Small intestine (tissue), 7 donors: ENCODE results near the gene F12. TPM values are rescaled to one million over a fixed set of nuclear protein-coding genes. Genes with fewer than 3 reads are reported as not detected.

ENCODE experiments used
- DNase-seq, 2 donors: peaks; one replicate each; pipeline versions ENCODE4 v3.0.0 to v3.0.0-alpha.2; 2013
- FAIRE-seq: peaks from 2 replicates; lab custom pipeline; 2012; peaks lifted over from hg19 to GRCh38; lab: Jason Lieb, UNC
- H3K27ac ChIP-seq, 3 donors: one replicate each; pipeline ENCODE4 v1.5.1; 2013; ENCODE audit warnings: low read length in 2 of 3, mild to moderate bottlenecking in 2 of 3, control low read depth in 1 of 3, inconsistent platforms in 1 of 3, low read depth in 1 of 3, moderate library complexity in 1 of 3
- H3K27me3 ChIP-seq, 3 donors: one replicate each; pipeline ENCODE4 v1.6.1; 2013; ENCODE audit warnings: low read length in 3 of 3, inconsistent platforms in 1 of 3; ENCODE audit not compliant: control insufficient read depth in 3 of 3, insufficient read depth in 3 of 3
- H3K36me3 ChIP-seq, 3 donors: one replicate each; pipeline ENCODE4 v1.6.1; 2013; ENCODE audit warnings: low read length in 3 of 3, inconsistent platforms in 1 of 3, low read depth in 1 of 3, mild to moderate bottlenecking in 1 of 3, moderate library complexity in 1 of 3; ENCODE audit not compliant: control insufficient read depth in 3 of 3, insufficient read depth in 2 of 3
- H3K4me1 ChIP-seq, 3 donors: one replicate each; pipeline ENCODE4 v1.6.1; 2013; ENCODE audit warnings: low read length in 2 of 3, inconsistent platforms in 1 of 3, low read depth in 1 of 3, mild to moderate bottlenecking in 1 of 3, moderate library complexity in 1 of 3; ENCODE audit not compliant: control insufficient read depth in 3 of 3, insufficient read depth in 2 of 3
- H3K4me3 ChIP-seq, 3 donors: one replicate each; pipeline ENCODE4 v1.5.1; 2013; ENCODE audit warnings: low read length in 3 of 3, control low read depth in 1 of 3, inconsistent platforms in 1 of 3, low read depth in 1 of 3, mild to moderate bottlenecking in 1 of 3, moderate library complexity in 1 of 3
- H3K9me3 ChIP-seq, 2 donors: one replicate each; pipeline ENCODE4 v1.6.1; 2013; ENCODE audit warnings: low read depth in 1 of 2, low read length in 1 of 2; ENCODE audit not compliant: control insufficient read depth in 2 of 2, insufficient read depth in 1 of 2
- WGBS, 3 donors: extraction: QIAGEN DNeasy Blood & Tissue Kit; methylation state at CpG; one replicate each; pipeline ENCODE4 v1.1.7; 2013; 5-methylcytosine and 5-hydroxymethylcytosine counted together
- polyA plus RNA-seq, 4 donors: library from polyadenylated mRNA; stranded (reverse) in 3 of 4; unstranded in 1 of 4; fragments of 200-250 nt in 3 of 4; fragments of 120-200 nt in 1 of 4; gene quantifications; one replicate each; pipeline versions ENCODE4 v1.2.1 to v1.2.3, GENCODE V29; 2013
- donor health status: healthy with polysubstance abuse.
- donor health status: control.
- donor health status: control.
- donor health status: Bipolar disorder and iron deficiency.
- donor health status: healthy.

Gene F12
- polyA plus RNA-seq, 4 donors: 0.28 to 22.4 (median 18.6) TPM

DNA sequence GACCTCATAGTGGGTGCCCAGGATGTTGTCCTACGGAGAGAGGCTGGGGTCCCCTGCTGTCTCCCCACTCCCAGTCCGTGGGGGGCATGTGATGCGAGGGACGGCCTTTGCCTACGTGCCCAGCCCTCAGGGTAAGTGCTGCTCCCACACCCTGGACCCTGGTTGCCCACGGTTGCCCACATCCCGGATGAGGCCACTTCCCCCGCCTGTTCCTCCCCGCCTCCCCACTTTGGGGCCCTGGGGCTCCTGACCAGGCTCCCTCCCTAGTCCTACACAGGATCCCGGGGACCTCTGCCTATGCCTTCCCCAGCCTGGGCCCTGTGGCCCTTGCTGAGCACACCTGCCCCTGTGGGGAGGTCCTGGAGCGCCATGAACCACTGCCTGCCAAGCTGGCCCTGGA, 23.6 kb downstream of the F12 start:
- DNase-seq: no peak
- no peak for FAIRE-seq
- Histone ChIP-seq H3K9me3 (no peaks in the 10 kb centered on the region), H3K36me3 (no peaks in the 10 kb centered on the region), H3K4me1 (no peaks in the 10 kb centered on the region), H3K27ac (no peak overlapping the region), H3K4me3 (no peak overlapping the region), H3K27me3 (peaks cover 0 to 4% (median 0%) of the 10 kb centered on the region in 3 donors)
- 70 to 72% (median 70%) methylated on average over 5 to 11 of the region's 11 CpGs for WGBS, 3 donors

GRCh38 chr5:177384134-177384533, 25.2 kb downstream of the F12 start, which contains the start of gene SLC34A1:
Gene SLC34A1, plus strand, starts transcription at chr5:177384434. Its CDS starts 1,308 bp downstream, at chr5:177385742.
- DNase-seq (no peak), FAIRE-seq (no peak)
- Histone ChIP-seq H3K36me3 (no peaks in the 10 kb centered on the region), H3K27ac (no peak within 1 kb of the TSS), H3K4me1 (no peaks in the 10 kb centered on the region), H3K9me3 (no peaks in the 10 kb centered on the region), H3K4me3 (no peak within 1 kb of the TSS), H3K27me3 (peaks cover 0 to 4% (median 0%) of the 10 kb centered on the region in 3 donors)
- 52 to 60% (median 56%) methylated on average over 4 of the region's 4 CpGs for WGBS, 3 donors

DNA sequence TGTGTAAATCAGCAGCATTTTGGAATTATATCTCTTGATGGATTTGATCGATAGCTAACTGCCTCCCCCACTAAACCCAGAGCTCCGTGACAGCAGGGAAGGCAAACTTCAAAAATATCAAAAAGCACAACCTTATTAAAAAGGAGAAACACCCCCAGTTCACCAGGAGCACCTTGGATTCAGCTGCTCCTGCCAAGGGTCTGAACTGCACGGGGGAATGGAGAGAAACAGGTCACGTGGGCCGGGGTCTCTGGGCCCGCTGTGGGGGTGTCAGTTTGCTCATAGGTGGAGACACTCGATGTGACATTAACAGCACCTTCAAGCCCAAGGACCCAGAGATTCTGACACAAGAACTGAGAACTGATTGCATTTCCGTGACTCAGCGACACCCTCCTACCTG, 26.2 kb downstream of the F12 start:
- Histone ChIP-seq H3K4me1 (peaks cover 0 to 7% (median 0%) of the 10 kb centered on the region in 3 donors), H3K9me3 (no peaks in the 10 kb centered on the region), H3K27me3 (peaks cover 0 to 4% (median 0%) of the 10 kb centered on the region in 3 donors), H3K27ac (no peak overlapping the region), H3K36me3 (no peaks in the 10 kb centered on the region), H3K4me3 (no peak overlapping the region)
- 88 to 90% (median 88%) methylated on average over 9 of the region's 9 CpGs for WGBS, 3 donors
- FAIRE-seq (no peak), DNase-seq (no peak)

GRCh38 chr5:177382423-177383029, 26.8 kb downstream of the F12 start:
- Histone ChIP-seq H3K27ac (no peak overlapping the region), H3K36me3 (no peaks in the 10 kb centered on the region), H3K27me3 (peaks cover 0 to 4% (median 0%) of the 10 kb centered on the region in 3 donors), H3K9me3 (no peaks in the 10 kb centered on the region), H3K4me3 (no peak overlapping the region), H3K4me1 (peaks cover 0 to 7% (median 0%) of the 10 kb centered on the region in 3 donors)
- FAIRE-seq (no peak), DNase-seq (no peak)
- 25 to 42% (median 33%) methylated on average over 11 of the region's 11 CpGs for WGBS, 3 donors

- FAIRE-seq (no peak), DNase-seq (no peak)
- peaks cover 0 to 7% (median 0%) of the 10 kb centered on the region in 3 donors for H3K4me1 ChIP-seq
- H3K27me3 ChIP-seq: peaks cover 0 to 4% (median 0%) of the 10 kb centered on the region in 3 donors
- 88 to 92% (median 91%) methylated on average over 6 of the region's 6 CpGs for WGBS, 3 donors
- H3K36me3 ChIP-seq: no peaks in the 10 kb centered on the region
- no peak overlapping the region for H3K4me3 ChIP-seq
- no peak overlapping the region for H3K27ac ChIP-seq
- no peaks in the 10 kb centered on the region for H3K9me3 ChIP-seq
Observed at GRCh38 chr5:177380805-177381126, 28.6 kb downstream of the F12 start.

DNA sequence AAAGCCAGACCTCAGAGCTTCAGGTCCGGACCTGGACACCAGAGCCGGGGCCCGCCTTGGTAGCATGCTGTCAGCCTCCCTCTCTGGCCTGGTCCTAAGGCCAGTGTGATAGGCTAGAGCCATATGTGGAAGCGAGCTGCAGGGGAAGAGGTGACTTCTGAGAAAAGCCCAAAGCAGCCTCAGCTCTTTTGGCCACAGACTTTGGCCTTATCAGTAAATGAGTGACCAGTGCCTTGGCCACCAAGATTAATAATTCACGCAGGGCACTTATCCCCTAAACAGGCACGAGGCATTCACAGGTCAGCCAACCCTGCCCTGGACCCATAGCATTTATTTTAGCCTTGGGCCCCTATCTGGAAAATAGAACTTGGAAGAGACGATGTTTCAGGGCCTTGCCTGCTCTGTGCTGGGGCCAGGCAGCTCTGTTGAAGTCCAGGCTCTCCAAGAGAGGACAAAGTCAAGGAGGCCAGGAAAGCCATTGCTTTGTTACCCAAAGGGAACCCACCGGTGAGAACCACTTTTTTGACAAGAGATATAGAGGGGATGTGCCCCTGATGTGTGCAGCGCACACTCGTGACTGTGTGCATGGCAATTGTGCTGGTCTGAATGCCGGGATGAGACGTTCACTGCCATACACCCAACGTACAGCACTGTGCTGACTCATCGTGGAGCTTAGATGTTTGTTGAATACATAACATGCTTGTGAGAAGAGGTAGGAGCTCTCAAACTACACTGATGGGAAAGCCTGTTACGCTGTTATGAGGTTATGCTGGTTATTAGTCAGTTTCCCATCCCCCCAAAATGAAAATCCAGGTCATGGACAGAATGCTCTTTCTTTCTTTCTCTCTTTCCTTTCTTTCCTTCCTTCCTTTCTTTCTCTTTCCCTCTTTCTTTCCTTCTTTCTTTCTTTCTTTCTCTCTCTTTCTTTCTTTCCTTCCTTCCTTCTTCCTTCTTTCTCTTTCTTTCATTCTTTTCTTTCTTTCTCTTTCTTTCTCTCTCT, 30.2 kb downstream of the F12 start:
- FAIRE-seq: no peak
- WGBS, 3 donors: 71 to 77% (median 75%) methylated on average over 15 of the region's 15 CpGs
- H3K36me3 ChIP-seq: no peaks in the 10 kb centered on the region
- H3K9me3 ChIP-seq: no peaks in the 10 kb centered on the region
- H3K4me1 ChIP-seq: peaks cover 0 to 7% (median 0%) of the 10 kb centered on the region in 3 donors
- DNase-seq: peak in 1 of 2 donors; percentile 51
- H3K4me3 ChIP-seq: no peak overlapping the region
- H3K27me3 ChIP-seq: peaks cover 0 to 4% (median 0%) of the 10 kb centered on the region in 3 donors
- peak overlapping the region in 1 of 3 donors; percentile 17 for H3K27ac ChIP-seq

- Histone ChIP-seq H3K9me3 (no peaks in the 10 kb centered on the region), H3K4me3 (no peak overlapping the region), H3K4me1 (peaks cover 0 to 7% (median 0%) of the 10 kb centered on the region in 3 donors), H3K27ac (peak overlapping the region in 1 of 3 donors; percentile 17), H3K36me3 (peaks cover 0 to 4% (median 0%) of the 10 kb centered on the region in 3 donors), H3K27me3 (peaks cover 0 to 4% (median 0%) of the 10 kb centered on the region in 3 donors)
- WGBS, 3 donors: 81 to 90% (median 86%) methylated on average over 8 of the region's 8 CpGs
- DNase-seq (no peak), FAIRE-seq (no peak)
Observed at GRCh38 chr5:177377851-177378776, 31.2 kb downstream of the F12 start.
